KMS-11 (cell line): ENCODE data around the gene CRAMP1.

Experiments used
- H2AFZ ChIP-seq: fragments of 200-600 bp; sonication (generic); 2 replicates; pipeline ENCODE4 v1.6.1; 2016; ENCODE audit warnings: antibody characterized with exemption, mixed run types, low read depth
- H3K27ac ChIP-seq: fragments of 200-600 bp; sonication (generic); 2 replicates; pipeline ENCODE4 v1.6.1; 2016; ENCODE audit warnings: mild to moderate bottlenecking, mixed run types
- H3K27me3 ChIP-seq: fragments of 200-600 bp; sonication (generic); 2 replicates; pipeline ENCODE4 v1.6.1; 2017; ENCODE audit warnings: mild to moderate bottlenecking, low read depth, mixed run types, moderate library complexity; ENCODE audit not compliant: insufficient read depth
- H3K36me3 ChIP-seq: fragments of 200-600 bp; sonication (generic); 2 replicates; pipeline ENCODE4 v1.6.1; 2017; ENCODE audit warnings: mild to moderate bottlenecking, mixed run types; ENCODE audit not compliant: insufficient read depth
- H3K4me1 ChIP-seq: fragments of 200-600 bp; sonication (generic); 2 replicates; pipeline ENCODE4 v1.6.1; 2016; ENCODE audit warnings: mild to moderate bottlenecking, low read depth, mixed run types; ENCODE audit not compliant: poor library complexity, severe bottlenecking
- H3K4me2 ChIP-seq: fragments of 200-600 bp; sonication (generic); 2 replicates; pipeline ENCODE4 v1.7.0; 2016; ENCODE audit warnings: mild to moderate bottlenecking, mixed run types
- H3K4me3 ChIP-seq: fragments of 200-600 bp; sonication (generic); IDR thresholded peaks from 2 replicates; pipeline ENCODE4 v1.6.1; 2017; ENCODE audit warnings: low read depth, low read length, mixed read lengths; ENCODE audit not compliant: insufficient read depth
- H3K79me2 ChIP-seq: fragments of 200-600 bp; sonication (generic); 2 replicates; pipeline ENCODE4 v1.6.1; 2016; ENCODE audit warnings: low read depth, mixed run types; ENCODE audit not compliant: insufficient read depth
- H3K9ac ChIP-seq: fragments of 200-600 bp; sonication (generic); 2 replicates; pipeline ENCODE4 v1.6.1; 2016; ENCODE audit warnings: mild to moderate bottlenecking, mixed run types
- H4K20me1 ChIP-seq: fragments of 200-600 bp; sonication (generic); 2 replicates; pipeline ENCODE4 v1.6.1; 2016; ENCODE audit warnings: mild to moderate bottlenecking, mixed run types; ENCODE audit not compliant: insufficient read depth
- CTCF ChIP-seq: fragments of 200-600 bp; sonication (generic); conservative IDR thresholded peaks from 2 replicates; pipeline ENCODE4 v1.6.1; 2017; ENCODE audit warnings: low read depth, mild to moderate bottlenecking, antibody characterized with exemption, low read length, moderate library complexity, mixed read lengths

Gene CRAMP1

GRCh38 chr16:1565083-1565805 lies 46.9 kb upstream of the CRAMP1 start:
- H3K27ac ChIP-seq: no peak overlapping the region
- no peak overlapping the region for H3K4me3 ChIP-seq
- no peaks in the 10 kb centered on the region for H3K79me2 ChIP-seq
- no peak overlapping the region for H3K9ac ChIP-seq
- no peaks in the 10 kb centered on the region for H3K4me1 ChIP-seq
- H2AFZ ChIP-seq: no peak overlapping the region
- no peak overlapping the region for H3K4me2 ChIP-seq
- no peaks in the 10 kb centered on the region; the same call in 1 of the 2 replicates for H3K36me3 ChIP-seq
- no peak for TF ChIP-seq CTCF
- no peaks in the 10 kb centered on the region for H4K20me1 ChIP-seq
- H3K27me3 ChIP-seq: no peaks in the 10 kb centered on the region

- Histone ChIP-seq H3K36me3 (no peaks in the 10 kb centered on the region), H3K27ac (no peak overlapping the region), H3K4me2 (no peak overlapping the region), H3K4me3 (no peak overlapping the region), H3K27me3 (no peaks in the 10 kb centered on the region), H3K9ac (no peak overlapping the region), H3K4me1 (no peaks in the 10 kb centered on the region), H2AFZ (no peak overlapping the region), H3K79me2 (no peaks in the 10 kb centered on the region), H4K20me1 (no peaks in the 10 kb centered on the region)
- TF ChIP-seq CTCF: no peak
Measured at GRCh38 chr16:1567988-1568387, 44.2 kb upstream of the CRAMP1 start.

- H3K4me2 ChIP-seq: no peak overlapping the region
- no peaks in the 10 kb centered on the region for H3K4me1 ChIP-seq
- H3K4me3 ChIP-seq: no peak overlapping the region
- H3K27me3 ChIP-seq: no peaks in the 10 kb centered on the region
- H3K9ac ChIP-seq: no peak overlapping the region
- no peaks in the 10 kb centered on the region for H3K36me3 ChIP-seq
- no peaks in the 10 kb centered on the region for H3K79me2 ChIP-seq
- TF ChIP-seq CTCF: no peak
- no peak overlapping the region for H3K27ac ChIP-seq
- no peaks in the 10 kb centered on the region for H4K20me1 ChIP-seq
- no peak overlapping the region for H2AFZ ChIP-seq
Measured at GRCh38 chr16:1571012-1571671, 41.0 kb upstream of the CRAMP1 start.

GRCh38 chr16:1572673-1573072 lies 39.5 kb upstream of the CRAMP1 start:
- H3K27ac ChIP-seq: no peak overlapping the region
- no peaks in the 10 kb centered on the region for H4K20me1 ChIP-seq
- no peaks in the 10 kb centered on the region for H3K27me3 ChIP-seq
- TF ChIP-seq CTCF: no peak
- H3K9ac ChIP-seq: no peak overlapping the region
- H3K4me2 ChIP-seq: no peak overlapping the region
- H3K4me1 ChIP-seq: no peaks in the 10 kb centered on the region
- no peaks in the 10 kb centered on the region for H3K36me3 ChIP-seq
- H3K79me2 ChIP-seq: no peaks in the 10 kb centered on the region
- no peak overlapping the region for H2AFZ ChIP-seq
- no peak overlapping the region for H3K4me3 ChIP-seq
